Measurements from ENCODE around the gene RNASE3.
"Not testable (repeated sequence)": the region's sequence is repeated elsewhere in the genome, so short reads cannot be mapped to it uniquely, and the experiment has no call there.

GRCh38 chr14:20919038-20919756, 28.0 kb downstream of the RNASE3 start:
- TF ChIP-seq CTCF, POLR2A (IDR thresholded peaks at IDR 0.05): not testable (repeated sequence)

Measured in adrenal gland (tissue), 5 donors.